NB4 (cell line): ENCODE results near the gene SLAIN2.

Source experiments
- DNase-seq: peaks from one replicate; pipeline ENCODE4 v3.0.0; 2010; ENCODE audit warnings: low read depth
- H3K4me3 ChIP-seq: one replicate; pipeline ENCODE4 v1.5.1; 2011; ENCODE audit warnings: mild to moderate bottlenecking, low read depth, low read length, moderate library complexity
- MYC ChIP-seq: IDR thresholded peaks from 2 replicates; pipeline ENCODE4 v1.6.1; 2011; ENCODE audit warnings: low read depth, low read length
- POLR2A ChIP-seq: IDR thresholded peaks from 2 replicates; pipeline ENCODE4 v1.6.1; 2011; ENCODE audit warnings: mild to moderate bottlenecking; ENCODE audit not compliant: insufficient read length; ENCODE audit errors: extremely low read depth
- TF ChIP-seq, protein P1 (sequence below): IDR thresholded peaks from 2 replicates; pipeline ENCODE4 v1.6.1; 2011; ENCODE audit warnings: low read depth, low read length
- TF ChIP-seq, protein P2 (sequence below): IDR thresholded peaks from one replicate; pipeline ENCODE4 v1.5.1; 2012; ENCODE audit warnings: low read depth, low read length

SLAIN2 gene

DNA sequence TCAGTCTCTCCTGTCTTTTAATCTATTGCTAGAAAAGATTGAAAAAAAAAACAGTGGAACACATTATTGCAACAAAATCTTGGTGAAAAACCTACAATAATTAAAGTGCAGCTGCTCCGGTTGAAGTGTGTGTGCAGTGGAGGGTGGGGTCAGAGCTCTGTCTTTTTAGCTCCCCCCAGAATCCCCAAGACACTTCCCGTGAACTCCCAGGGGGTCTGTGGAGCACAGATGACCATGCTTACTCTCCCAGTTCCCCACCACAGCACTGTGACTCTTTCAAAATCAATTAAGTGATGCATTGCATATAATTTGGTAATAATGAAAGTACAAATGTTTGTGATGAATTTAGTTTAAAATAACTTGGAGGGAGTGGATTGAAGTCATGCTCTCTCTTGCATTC is 126.1 kb downstream of the SLAIN2 start:
- DNase-seq, result peak; percentile 81
- H3K4me3 ChIP-seq, result no peak overlapping the region
- TF ChIP-seq, protein P1, sequence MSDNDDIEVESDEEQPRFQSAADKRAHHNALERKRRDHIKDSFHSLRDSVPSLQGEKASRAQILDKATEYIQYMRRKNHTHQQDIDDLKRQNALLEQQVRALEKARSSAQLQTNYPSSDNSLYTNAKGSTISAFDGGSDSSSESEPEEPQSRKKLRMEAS, result no peak
- no peak for TF ChIP-seq MYC
- TF ChIP-seq, protein P2, sequence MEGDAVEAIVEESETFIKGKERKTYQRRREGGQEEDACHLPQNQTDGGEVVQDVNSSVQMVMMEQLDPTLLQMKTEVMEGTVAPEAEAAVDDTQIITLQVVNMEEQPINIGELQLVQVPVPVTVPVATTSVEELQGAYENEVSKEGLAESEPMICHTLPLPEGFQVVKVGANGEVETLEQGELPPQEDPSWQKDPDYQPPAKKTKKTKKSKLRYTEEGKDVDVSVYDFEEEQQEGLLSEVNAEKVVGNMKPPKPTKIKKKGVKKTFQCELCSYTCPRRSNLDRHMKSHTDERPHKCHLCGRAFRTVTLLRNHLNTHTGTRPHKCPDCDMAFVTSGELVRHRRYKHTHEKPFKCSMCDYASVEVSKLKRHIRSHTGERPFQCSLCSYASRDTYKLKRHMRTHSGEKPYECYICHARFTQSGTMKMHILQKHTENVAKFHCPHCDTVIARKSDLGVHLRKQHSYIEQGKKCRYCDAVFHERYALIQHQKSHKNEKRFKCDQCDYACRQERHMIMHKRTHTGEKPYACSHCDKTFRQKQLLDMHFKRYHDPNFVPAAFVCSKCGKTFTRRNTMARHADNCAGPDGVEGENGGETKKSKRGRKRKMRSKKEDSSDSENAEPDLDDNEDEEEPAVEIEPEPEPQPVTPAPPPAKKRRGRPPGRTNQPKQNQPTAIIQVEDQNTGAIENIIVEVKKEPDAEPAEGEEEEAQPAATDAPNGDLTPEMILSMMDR, result no peak
- TF ChIP-seq POLR2A, result no peak

DNA sequence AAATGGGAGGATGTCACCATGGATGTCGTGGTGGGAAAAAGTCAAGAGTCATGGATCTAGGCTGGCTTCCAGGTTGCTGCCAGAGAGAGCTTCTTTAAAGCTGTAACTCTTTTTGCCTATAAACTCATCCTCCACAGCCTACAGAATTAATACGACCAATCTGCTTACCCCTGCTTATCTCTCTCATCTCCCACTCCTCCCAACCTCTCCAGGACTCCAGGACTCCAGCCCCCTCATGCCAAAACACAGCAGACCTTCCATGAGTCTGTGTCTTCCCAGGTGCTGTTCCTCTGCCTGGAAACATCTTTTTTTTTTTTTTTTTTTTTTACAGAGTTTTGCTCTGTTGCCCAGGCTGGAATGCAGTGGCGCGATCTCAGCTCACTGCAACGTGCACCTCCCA is 126.6 kb downstream of the SLAIN2 start:
- H3K4me3 ChIP-seq, result no peak overlapping the region
- no peak for DNase-seq
- TF ChIP-seq MYC (no peak), POLR2A (no peak)
- TF ChIP-seq, protein P2, result no peak
- TF ChIP-seq, protein P1, result no peak

DNA sequence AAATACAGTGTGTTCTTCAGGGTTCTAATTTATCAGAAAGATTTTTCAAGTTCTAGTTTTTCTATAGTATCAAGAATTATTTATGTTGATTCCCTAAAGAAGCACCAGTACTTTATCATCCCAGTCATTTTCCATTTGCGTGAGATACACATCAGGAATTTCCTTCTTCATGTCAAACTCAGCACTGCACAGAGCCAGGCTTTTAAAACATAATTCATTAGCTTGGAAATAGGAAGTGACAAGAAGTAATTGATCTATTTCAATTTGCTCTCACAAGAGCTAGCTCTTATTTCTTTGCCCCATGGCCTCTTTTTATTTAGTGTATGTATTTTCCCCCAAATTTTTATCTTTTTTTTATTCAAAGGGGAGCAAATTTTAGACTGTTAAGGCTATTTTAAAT is 128.8 kb downstream of the SLAIN2 start:
- TF ChIP-seq, protein P2, result no peak
- TF ChIP-seq, protein P1, result no peak
- TF ChIP-seq POLR2A (no peak), MYC (no peak)
- DNase-seq, result no peak
- H3K4me3 ChIP-seq, result no peak overlapping the region

DNA sequence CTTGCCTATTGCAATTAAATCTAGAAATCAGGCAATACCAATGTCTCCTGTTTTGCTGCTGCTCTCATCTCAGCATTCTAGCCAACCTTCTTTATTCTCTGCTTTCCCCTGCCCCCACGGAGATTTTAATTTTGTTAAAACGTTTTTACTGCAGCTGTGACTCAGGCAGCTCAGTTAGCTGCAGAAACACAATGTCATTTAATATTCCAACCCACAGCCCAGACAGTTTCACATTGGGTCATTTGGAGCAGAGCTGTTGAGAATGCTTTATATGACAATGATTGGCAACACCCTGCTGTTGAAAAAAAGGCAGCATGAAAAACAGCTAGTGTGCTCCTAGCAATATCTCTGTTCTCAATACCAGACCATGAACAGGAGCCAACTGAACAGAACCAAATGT is 129.2 kb downstream of the SLAIN2 start:
- TF ChIP-seq, protein P1, result no peak
- TF ChIP-seq, protein P2, result no peak
- no peak for TF ChIP-seq POLR2A
- no peak for TF ChIP-seq MYC
- H3K4me3 ChIP-seq, result no peak overlapping the region
- no peak for DNase-seq

DNA sequence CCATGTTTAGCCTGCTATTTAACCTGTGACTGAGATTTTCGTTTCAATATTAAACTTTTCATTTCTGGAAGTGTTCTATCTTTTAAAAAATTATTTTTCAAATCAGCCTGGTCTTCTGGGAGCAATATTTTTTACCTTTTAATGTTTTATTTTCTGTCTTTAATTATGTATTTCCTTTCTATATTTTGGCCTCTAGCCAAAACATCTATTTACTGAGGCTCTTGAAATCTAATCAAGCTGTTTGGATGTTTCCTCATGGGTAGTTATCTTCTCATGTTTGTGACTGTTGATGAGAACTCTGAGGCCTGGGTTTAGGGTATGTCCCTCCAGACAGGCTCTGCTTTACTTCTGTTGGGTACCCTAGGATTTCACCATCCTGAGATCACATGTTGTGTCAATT is 131.5 kb downstream of the SLAIN2 start:
- H3K4me3 ChIP-seq, result no peak overlapping the region
- no peak for TF ChIP-seq POLR2A
- TF ChIP-seq, protein P1, result no peak
- TF ChIP-seq, protein P2, result no peak
- TF ChIP-seq MYC, result no peak
- no peak for DNase-seq

DNA sequence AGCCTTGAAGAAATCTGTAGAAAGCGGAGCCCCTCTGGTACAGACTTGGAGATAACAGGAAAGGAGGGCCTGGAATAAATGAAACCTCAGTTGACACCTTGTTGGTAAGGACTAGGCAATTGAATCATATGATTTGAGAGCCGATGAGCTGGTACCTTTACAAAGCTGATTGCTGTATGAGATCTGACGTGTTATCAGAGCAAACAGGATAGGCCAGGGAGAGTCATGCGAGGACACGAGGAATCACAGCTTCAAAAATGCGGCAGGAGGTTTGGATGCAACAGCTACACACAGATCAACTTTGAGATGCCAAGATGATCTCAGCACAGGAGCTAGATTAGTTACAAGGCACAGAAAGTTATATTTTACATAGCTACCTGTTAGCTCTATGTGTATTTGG is 134.4 kb downstream of the SLAIN2 start:
- TF ChIP-seq POLR2A, result no peak
- TF ChIP-seq, protein P2, result no peak
- no peak for TF ChIP-seq MYC
- TF ChIP-seq, protein P1, result no peak
- DNase-seq, result no peak
- no peak overlapping the region for H3K4me3 ChIP-seq
